GM12875 (cell line): Measurements from ENCODE around the gene LKAAEAR1.
A peak's percentile ranks its signal among the peaks of the same experiment; 100 is the strongest.

Source experiments
- H3K4me3 ChIP-seq: one replicate; pipeline ENCODE4 v1.5.1; 2011; ENCODE audit warnings: low read depth, low read length, control low read depth
- CTCF ChIP-seq: IDR thresholded peaks from 2 replicates; pipeline ENCODE4 v1.5.1; 2011; ENCODE audit warnings: low read depth, mild to moderate bottlenecking, control low read depth, inconsistent platforms, low read length, moderate library complexity, borderline replicate concordance; ENCODE audit not compliant: insufficient read depth

The LKAAEAR1 gene

GRCh38 chr20:64065062-64065973 lies 18.9 kb downstream of the LKAAEAR1 start:
- no peak overlapping the region for H3K4me3 ChIP-seq
- no peak for TF ChIP-seq CTCF

- no peak for TF ChIP-seq CTCF
- no peak overlapping the region for H3K4me3 ChIP-seq
These were observed 20.0 kb downstream of the LKAAEAR1 start for GRCh38 chr20:64064145-64064698.

- no peak for TF ChIP-seq CTCF
- H3K4me3 ChIP-seq: peak overlapping the region; percentile 70
These were observed 20.6 kb downstream of the LKAAEAR1 start for GRCh38 chr20:64063389-64064144.

GRCh38 chr20:64062596-64063388 lies 21.4 kb downstream of the LKAAEAR1 start, which contains the start of gene TCEA2:
Gene TCEA2 (plus strand): TSS chr20:64063198. CDS start chr20:64063313, 115 bp downstream.
- H3K4me3 ChIP-seq: peak within 1 kb of the TSS; percentile 70
- no peak for TF ChIP-seq CTCF

GRCh38 chr20:64062276-64062595 lies 22.0 kb downstream of the LKAAEAR1 start:
- TF ChIP-seq CTCF: no peak
- no peak overlapping the region for H3K4me3 ChIP-seq

GRCh38 chr20:64058536-64058935 lies 25.7 kb downstream of the LKAAEAR1 start:
- no peak for TF ChIP-seq CTCF

More at GRCh38 chr20:64058536-64058935, 25.7 kb downstream of the LKAAEAR1 start:
- no peak overlapping the region for H3K4me3 ChIP-seq
